ENCODE results near the gene KNDC1.

DNA sequence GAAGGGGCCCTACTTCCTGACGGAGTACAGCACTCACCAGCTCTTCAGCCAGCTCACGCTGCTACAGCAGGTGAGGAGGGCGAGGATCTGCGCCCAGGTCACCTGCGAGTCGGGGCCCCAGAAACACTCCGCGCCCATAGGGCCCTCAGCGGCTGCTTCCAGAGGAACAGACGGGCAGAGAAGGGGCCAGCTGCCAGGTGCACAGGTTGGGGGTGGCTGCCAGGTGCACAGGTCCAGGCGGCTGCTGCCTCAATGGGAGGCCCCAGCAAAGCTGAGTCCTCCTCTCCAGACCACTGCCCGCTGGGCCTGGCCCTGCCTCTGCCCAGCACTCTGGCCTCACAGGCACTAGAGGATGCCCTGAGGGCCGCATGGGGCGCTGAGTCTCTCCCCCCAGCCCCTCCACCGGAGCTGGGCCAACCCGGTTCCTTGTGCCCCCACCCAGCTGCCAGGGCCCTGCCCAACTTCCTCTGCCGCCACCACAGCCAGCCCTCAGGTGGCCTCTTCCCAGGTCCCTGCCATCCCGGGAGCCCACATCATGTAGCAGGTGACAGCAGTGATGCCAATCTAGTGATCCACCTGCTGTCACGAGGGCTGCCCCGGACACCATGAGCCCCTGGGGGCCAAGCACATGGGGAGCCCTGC is 53.0 kb downstream of the KNDC1 start:
- no peak for TF ChIP-seq SIN3A (IDR thresholded peaks at IDR 0.05; ENCODE audit: low read depth, low read length)
- no peak for TF ChIP-seq EZH2 (IDR thresholded peaks at IDR 0.05; ENCODE audit: borderline replicate concordance, control insufficient read depth, low read depth, low read length)
- no peak for TF ChIP-seq TCF7 (IDR thresholded peaks at IDR 0.05; ENCODE audit: borderline replicate concordance)
- TF ChIP-seq, protein P1, sequence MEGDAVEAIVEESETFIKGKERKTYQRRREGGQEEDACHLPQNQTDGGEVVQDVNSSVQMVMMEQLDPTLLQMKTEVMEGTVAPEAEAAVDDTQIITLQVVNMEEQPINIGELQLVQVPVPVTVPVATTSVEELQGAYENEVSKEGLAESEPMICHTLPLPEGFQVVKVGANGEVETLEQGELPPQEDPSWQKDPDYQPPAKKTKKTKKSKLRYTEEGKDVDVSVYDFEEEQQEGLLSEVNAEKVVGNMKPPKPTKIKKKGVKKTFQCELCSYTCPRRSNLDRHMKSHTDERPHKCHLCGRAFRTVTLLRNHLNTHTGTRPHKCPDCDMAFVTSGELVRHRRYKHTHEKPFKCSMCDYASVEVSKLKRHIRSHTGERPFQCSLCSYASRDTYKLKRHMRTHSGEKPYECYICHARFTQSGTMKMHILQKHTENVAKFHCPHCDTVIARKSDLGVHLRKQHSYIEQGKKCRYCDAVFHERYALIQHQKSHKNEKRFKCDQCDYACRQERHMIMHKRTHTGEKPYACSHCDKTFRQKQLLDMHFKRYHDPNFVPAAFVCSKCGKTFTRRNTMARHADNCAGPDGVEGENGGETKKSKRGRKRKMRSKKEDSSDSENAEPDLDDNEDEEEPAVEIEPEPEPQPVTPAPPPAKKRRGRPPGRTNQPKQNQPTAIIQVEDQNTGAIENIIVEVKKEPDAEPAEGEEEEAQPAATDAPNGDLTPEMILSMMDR (IDR thresholded peaks at IDR 0.05 in 2 of 3, conservative IDR thresholded peaks at IDR 0.05 in 1 of 3; ENCODE audit: control insufficient read depth in 2 of 3, extremely low read depth in 1 of 3, insufficient read depth in 1 of 3, low read depth in 3 of 3, low read length in 3 of 3), result no peak
- no peak for TF ChIP-seq FOXK2 (IDR thresholded peaks at IDR 0.05)
- no peak for TF ChIP-seq SRF (IDR thresholded peaks at IDR 0.05; ENCODE audit: low read depth in 2 of 2, low read length in 2 of 2)
- TF ChIP-seq, protein P2, sequence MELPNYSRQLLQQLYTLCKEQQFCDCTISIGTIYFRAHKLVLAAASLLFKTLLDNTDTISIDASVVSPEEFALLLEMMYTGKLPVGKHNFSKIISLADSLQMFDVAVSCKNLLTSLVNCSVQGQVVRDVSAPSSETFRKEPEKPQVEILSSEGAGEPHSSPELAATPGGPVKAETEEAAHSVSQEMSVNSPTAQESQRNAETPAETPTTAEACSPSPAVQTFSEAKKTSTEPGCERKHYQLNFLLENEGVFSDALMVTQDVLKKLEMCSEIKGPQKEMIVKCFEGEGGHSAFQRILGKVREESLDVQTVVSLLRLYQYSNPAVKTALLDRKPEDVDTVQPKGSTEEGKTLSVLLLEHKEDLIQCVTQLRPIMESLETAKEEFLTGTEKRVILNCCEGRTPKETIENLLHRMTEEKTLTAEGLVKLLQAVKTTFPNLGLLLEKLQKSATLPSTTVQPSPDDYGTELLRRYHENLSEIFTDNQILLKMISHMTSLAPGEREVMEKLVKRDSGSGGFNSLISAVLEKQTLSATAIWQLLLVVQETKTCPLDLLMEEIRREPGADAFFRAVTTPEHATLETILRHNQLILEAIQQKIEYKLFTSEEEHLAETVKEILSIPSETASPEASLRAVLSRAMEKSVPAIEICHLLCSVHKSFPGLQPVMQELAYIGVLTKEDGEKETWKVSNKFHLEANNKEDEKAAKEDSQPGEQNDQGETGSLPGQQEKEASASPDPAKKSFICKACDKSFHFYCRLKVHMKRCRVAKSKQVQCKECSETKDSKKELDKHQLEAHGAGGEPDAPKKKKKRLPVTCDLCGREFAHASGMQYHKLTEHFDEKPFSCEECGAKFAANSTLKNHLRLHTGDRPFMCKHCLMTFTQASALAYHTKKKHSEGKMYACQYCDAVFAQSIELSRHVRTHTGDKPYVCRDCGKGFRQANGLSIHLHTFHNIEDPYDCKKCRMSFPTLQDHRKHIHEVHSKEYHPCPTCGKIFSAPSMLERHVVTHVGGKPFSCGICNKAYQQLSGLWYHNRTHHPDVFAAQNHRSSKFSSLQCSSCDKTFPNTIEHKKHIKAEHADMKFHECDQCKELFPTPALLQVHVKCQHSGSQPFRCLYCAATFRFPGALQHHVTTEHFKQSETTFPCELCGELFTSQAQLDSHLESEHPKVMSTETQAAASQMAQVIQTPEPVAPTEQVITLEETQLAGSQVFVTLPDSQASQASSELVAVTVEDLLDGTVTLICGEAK (IDR thresholded peaks at IDR 0.05; ENCODE audit: borderline replicate concordance), result no peak
- no peak for TF ChIP-seq MXI1 (IDR thresholded peaks at IDR 0.05; ENCODE audit: low read depth, low read length)
